HG03469 (cell line): ENCODE measurements around the gene FMNL2.

Experiments
- ATAC-seq: cut with Tn5 transposase; IDR thresholded peaks from one replicate; pipeline ENCODE4 v1.9.1; 2021; ENCODE audit warnings: mild to moderate bottlenecking, moderate library complexity, moderate number of reproducible peaks; ENCODE audit not compliant: unreplicated experiment

FMNL2 gene

DNA sequence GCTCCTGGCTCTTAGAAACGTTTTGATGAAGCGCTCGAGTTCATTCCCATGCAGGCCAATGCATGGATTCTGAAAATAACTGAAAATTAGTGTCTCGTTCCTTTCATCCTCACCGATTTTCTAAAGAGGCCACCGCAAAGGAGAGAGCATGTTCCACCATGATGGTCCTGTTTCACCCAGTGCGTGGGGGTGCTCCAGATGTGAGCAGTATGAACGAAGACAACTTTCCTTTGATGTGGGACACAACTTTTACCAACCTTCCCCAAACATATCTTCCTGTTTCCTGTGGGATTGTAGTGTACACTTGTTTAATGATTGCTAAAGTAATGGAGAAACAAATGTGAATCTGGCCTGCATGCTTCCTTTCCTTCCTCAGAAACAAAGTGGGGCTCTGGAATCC, 267.8 kb downstream of the FMNL2 start:
- no peak for ATAC-seq

- no peak for ATAC-seq
Measured at GRCh38 chr2:152603166-152603565, 268.2 kb downstream of the FMNL2 start.

GRCh38 chr2:152606081-152606480, 271.1 kb downstream of the FMNL2 start:
- ATAC-seq = no peak

- ATAC-seq = no peak
Measured at GRCh38 chr2:152606941-152607340, 272.0 kb downstream of the FMNL2 start.

DNA sequence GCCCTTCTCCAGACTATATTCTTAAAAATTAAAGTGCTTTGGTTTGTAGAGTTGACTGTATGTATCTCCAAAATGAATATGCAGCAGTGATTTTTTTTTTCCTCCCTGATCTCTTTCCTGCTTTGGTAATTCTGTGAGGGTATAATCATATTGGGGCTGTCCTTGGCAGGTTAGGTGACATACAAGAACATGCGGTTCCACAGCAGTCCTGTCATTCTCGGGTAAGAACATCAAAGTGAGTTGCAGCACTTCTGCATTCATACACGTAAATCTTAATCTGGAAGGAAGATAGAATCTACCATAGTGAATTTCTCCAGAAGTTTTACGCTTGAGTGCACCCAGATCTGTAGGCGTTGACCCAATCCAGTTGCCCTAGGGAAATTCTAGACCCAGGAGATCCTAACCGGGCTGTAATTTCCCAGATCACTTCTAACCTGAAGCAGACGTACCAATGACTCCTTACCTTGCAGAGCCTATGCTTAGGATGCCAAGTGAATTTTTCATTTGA, 272.9 kb downstream of the FMNL2 start:
- no peak for ATAC-seq

GRCh38 chr2:152609154-152609553, 274.2 kb downstream of the FMNL2 start:
- no peak for ATAC-seq

DNA sequence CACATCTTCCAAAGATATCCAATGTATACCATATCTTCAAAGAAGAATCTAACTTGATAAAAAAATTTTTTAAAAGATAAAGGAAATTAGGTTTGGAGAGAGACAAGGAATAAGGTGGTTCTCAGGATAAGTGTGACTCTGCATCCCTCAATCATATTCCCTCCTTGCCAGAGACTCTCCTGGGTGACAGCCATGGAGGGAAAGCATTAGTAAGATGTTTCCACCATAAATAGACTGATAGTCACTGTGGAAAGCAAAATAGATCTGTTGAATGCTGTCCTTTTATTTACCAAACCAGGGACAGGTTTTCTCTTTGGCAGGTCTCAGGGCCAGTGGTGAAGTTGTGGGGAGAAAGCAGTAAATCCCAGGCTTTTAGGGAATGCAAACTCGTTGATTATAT, 274.7 kb downstream of the FMNL2 start:
- ATAC-seq = no peak

DNA sequence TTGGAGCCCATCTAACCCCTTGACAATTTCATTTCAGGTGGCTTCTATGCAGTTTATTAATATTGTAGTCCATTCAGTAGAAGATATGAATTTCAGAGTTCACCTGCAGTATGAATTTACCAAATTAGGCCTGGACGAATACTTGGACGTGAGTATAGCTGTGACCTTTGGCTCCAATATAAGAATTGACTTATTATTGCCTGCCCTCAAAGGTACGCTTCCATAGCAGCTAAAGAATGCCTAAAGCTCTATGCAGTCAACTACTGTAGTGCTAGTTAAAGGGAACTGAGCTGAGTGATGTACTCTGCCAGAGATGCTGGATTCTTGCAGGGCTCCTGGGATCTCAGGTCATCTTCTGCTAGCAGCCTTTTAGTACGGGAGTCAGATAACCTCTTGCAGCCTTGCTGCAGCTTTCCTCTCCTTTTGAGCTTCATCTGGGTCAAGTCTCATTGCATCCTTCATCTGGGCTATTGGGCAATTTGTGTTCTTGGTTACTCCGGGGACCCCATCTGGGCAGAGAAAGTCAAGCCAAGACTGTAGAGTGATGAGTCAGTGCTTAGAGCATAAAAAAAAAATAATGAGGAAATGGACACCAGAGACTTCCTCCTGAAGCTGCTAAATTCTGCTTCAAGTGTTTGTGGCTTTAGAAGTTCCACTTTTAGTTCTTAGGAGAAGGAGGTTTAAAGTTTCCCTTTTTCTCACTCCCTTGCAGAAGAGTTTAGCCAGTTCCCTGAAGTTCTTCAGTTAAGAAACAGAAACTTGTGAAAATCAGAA, 276.7 kb downstream of the FMNL2 start:
- peak; percentile 75 for ATAC-seq

- no peak for ATAC-seq
Measured at GRCh38 chr2:152613235-152613634, 278.3 kb downstream of the FMNL2 start.

DNA sequence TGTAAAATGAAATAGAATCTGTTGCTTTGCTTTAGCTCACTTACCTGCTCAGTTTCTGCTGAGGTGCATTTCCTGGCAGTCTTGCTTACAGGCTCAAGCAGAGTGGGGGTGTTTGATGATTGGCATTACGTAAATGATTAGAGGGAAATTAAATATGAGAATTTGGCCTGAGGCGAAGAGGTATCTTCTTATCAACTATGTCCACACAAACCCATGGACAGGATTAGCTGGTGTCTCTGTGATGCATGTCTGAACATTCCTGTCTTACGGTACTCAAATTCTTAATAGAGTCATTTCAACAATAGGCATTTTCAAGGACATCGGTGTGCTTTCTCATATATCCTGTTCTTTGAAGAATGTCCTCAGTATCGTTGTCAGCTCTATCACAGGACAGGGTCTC, 280.2 kb downstream of the FMNL2 start:
- ATAC-seq = no peak

DNA sequence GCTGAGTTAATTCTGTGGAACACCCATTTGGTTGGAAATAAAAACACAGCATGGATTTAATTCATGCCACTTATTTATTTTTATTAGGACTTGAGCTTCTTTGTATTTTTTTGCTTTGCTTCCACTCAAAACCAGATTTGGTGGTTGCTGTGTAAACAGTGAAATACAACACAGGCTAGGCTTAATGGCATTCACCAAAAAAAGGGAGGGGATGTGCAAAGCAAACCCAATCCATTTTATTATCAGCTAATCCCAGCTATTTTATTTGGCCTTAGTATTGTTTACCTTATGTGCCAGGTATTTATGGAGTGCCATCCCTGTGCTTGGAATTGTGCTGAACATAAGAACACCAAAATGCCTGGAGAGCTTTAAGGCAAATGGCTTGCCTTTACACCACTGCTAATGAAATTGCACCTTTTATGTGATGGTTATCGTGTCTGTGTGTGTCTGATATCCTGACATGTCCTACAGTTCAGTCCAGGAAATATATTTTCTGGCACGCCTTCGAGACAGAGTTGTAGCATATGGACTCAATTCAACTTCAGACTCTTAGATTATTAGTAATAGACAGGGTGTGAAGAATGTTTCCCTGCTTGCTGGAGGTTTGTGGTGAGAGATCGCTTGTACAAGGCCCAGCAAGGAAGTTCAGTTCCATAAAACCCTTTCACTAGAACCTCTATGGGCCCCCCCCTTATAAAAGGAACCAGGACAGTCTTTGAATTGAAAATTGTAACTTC, 282.6 kb downstream of the FMNL2 start:
- no peak for ATAC-seq

- no peak for ATAC-seq
Measured at GRCh38 chr2:152618193-152618564, 283.2 kb downstream of the FMNL2 start.

- no peak for ATAC-seq
Measured at GRCh38 chr2:152620208-152620607, 285.2 kb downstream of the FMNL2 start.

DNA sequence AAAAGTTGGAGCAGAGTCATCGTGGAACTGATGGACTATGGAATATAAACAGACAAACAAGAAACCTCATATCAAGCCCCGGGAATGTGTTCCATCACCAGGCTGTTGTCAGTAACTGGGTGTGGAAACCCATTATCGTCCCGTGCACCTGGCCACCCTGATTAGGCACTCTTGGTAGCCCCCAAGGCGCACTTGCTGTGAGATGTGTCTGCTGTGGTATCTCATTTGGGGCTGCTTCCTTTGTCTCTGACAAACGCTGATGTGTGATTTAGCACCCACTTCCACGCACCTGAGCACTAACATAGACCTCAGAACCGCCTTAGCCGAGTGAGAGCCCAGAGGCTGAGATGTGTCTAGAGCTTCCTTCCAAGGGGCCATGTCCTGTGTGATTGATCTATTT, 286.0 kb downstream of the FMNL2 start:
- ATAC-seq = no peak

DNA sequence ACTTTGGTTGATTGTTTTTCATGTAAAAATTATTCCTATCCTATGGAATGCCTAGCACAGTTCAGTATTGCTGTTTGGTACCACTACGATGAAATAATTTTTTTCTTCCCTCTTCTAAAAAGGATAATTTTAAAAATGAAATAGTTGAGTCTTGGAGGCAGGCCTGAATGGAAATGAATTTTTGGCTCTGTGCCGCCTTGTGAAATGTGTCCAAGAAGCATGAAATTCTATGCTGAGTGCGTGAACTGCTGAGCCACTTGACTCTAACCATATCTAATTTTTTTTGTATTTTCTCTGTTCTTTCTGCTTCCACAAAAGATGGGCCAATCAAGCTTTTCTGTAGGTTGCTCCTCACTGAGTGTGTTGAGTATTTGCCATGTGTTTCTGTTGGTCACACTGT, 287.2 kb downstream of the FMNL2 start:
- no peak for ATAC-seq

DNA sequence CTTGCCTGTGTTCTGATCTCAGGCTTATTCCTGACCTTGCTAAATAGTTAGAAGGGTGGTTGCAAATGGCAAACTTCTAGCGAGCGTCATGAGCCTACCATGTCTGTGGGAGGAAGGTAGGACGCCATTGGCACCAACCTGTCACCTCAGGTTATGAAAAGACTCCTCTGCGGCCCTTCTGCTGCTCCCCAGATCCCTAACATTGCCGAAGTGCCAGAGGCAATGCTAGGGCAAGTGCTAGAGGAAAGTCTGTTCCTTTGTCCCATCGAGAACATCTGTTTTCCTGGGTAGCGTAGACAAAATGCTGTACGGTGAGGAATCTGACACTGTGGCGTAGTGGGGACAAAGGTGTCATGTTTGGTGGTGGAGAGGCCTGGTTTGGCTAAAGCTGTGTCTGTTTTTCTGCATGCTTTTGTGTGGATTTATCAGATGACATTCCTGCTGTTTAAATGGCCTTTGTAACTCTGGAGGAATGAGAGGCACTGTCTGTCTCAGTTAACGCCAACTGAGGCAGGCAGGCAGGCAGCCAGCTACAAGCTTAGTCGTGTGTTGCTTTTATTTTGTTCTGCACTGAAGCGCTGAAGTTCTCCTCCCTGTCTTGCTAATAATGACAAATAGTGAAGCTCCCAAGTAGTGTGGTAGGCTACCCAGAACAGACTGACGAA, 288.2 kb downstream of the FMNL2 start:
- no peak for ATAC-seq

GRCh38 chr2:152623775-152624174, 288.8 kb downstream of the FMNL2 start:
- no peak for ATAC-seq

- ATAC-seq = no peak
Measured at GRCh38 chr2:152624805-152625204, 289.8 kb downstream of the FMNL2 start.

DNA sequence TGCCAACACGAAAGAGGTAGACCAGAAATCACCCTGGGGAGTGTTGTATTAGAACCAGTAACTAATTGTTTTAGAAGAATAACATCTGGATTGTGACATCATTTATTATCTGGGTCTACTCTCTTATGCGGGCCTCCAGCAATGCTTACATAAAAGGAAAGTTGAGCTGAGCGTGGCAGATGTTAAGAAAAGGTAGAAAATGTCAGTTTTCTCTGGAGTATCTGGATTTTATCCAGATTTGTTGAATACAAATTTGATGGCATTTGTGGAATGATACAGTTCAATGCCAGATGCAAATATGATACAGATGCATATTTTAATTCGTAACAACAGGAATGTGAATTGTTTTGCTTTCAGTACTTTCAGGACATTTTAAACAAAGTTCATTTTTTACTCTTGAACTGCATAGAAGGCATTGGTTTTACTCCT, 292.0 kb downstream of the FMNL2 start:
- no peak for ATAC-seq

DNA sequence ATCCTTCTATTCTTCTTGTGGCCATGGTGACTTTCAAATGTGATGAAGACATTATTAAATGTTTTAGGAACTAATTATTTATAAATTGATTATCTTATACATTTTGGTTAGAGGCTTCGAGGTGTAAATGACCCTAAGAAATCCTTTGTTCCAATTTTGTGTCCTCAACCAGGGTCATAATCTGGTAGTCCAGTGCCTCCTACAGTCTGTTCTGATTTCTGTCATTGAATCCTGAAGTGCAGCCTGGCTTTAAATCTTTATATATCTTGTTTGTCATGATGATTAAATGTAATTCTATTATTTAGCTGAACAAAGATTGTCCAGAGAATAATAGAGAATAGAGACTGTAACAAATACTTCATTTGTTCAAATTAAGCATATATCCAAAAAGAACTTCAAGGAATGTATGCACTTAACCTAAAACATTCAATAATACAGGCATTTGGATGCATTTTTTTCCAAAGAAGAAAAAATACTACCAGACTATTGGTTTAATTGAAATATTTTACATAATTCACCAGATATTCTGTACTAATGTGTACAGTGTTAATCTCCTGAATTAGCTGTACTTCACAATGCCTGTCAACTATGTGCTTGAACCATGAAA, 292.5 kb downstream of the FMNL2 start:
- no peak for ATAC-seq

DNA sequence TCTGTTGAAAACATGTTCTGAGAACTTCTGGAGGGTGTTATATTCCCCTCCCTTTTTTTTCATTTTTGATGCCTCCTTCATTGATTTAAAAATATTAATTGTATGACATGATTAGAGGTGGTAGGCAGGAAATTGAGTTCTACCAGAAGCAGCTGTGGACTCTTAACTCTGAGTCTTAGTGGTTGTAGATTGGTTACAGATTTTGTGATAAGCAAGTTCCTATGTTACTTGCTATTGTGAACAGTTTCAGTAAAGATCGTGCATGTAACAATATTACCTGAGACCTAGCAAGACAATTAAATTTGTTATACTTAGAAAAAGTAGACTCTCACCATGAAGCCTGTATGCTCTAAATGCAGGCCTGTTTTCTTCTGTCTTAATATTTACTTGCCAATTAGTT, 294.2 kb downstream of the FMNL2 start:
- ATAC-seq = no peak
